Heart right ventricle (tissue), 16 donors: ENCODE measurements around the gene RPS18. TPM values are rescaled to one million over a fixed set of nuclear protein-coding genes. Genes with fewer than 3 reads are reported as not detected.

Experiments used
- ATAC-seq, 8 donors: fragments of 200-7000 bp; cut with Tn5 transposase; one replicate each; pipeline ENCODE4 v1.9.1; 2020; ENCODE audit warnings: mild to moderate bottlenecking in 8 of 8, moderate library complexity in 8 of 8, moderate number of reproducible peaks in 1 of 8
- DNase-seq, 2 donors: peaks; one replicate each; pipeline ENCODE4 v3.0.0-alpha.2; 2020
- H3K27ac ChIP-seq, 10 donors: fragments of 200-600 bp; sonication (generic) in 2 of 10; one replicate each; pipeline versions ENCODE4 v1.5.0 to v1.8.0; 2020 to 2022; ENCODE audit warnings: mild to moderate bottlenecking in 3 of 10
- H3K27me3 ChIP-seq, 7 donors: fragments of 200-600 bp; one replicate each; pipeline ENCODE4 v1.8.0; 2021 to 2022; ENCODE audit warnings: mild to moderate bottlenecking in 2 of 7
- H3K36me3 ChIP-seq, 9 donors: fragments of 200-600 bp; sonication (generic) in 1 of 9; one replicate each; pipeline versions ENCODE4 v1.5.0 to v1.8.0; 2020 to 2022; ENCODE audit warnings: mild to moderate bottlenecking in 2 of 9
- H3K4me1 ChIP-seq, 9 donors: fragments of 200-600 bp; sonication (generic) in 1 of 9; one replicate each; pipeline versions ENCODE4 v1.5.0 to v1.8.0; 2020 to 2022; ENCODE audit warnings: mild to moderate bottlenecking in 4 of 9
- H3K4me3 ChIP-seq, 10 donors: fragments of 200-600 bp; sonication (generic) in 2 of 10; one replicate each; pipeline versions ENCODE4 v1.5.0 to v1.8.0; 2020 to 2022; ENCODE audit warnings: mild to moderate bottlenecking in 7 of 10, moderate library complexity in 2 of 10
- H3K9me3 ChIP-seq, 11 donors: fragments of 200-600 bp in 10 of 11; sonication (generic) in 2 of 11; one replicate each; pipeline versions ENCODE4 v1.5.0 to v1.8.0; 2013 to 2022; ENCODE audit warnings: mild to moderate bottlenecking in 2 of 11, control low read depth in 1 of 11, moderate library complexity in 1 of 11
- CTCF ChIP-seq, 9 donors: fragments of 200-600 bp; sonication (generic) in 2 of 9; IDR thresholded peaks; one replicate each; pipeline versions ENCODE4 v1.5.0 to v1.8.0; 2021 to 2022; ENCODE audit warnings: antibody characterized with exemption in 9 of 9, mild to moderate bottlenecking in 5 of 9, moderate library complexity in 1 of 9
- WGBS, 2 donors: extraction: QIAGEN DNeasy Blood & Tissue Kit; methylation state at CpG; one replicate each; pipeline ENCODE4 v1.1.7; 2013; ENCODE audit warnings: inconsistent platforms in 1 of 2; 5-methylcytosine and 5-hydroxymethylcytosine counted together
- intact Hi-C, 10 donors: fragments of 100-400 bp; cut with DNase I; formaldehyde crosslinking; loops; one replicate each; pipeline versions ENCODE4 v1.11.1 to v1.14.2; 2022
- polyA plus RNA-seq, 2 donors: library from polyadenylated mRNA; stranded (reverse); fragments of 200-250 nt; gene quantifications; one replicate each; pipeline ENCODE4 v1.2.3, GENCODE V29; 2013
- total RNA-seq, 10 donors: library from RNA; stranded (reverse); fragmentation: NEBNext Ultra II Directional in 3 of 10; extraction: Animal tissue kit (Norgen Biotek cat#: 25700) in 3 of 10; gene quantifications; one replicate each; pipeline versions ENCODE4 v1.2.1 to v1.2.4, GENCODE V29; 2021 to 2023
- donor health status: Arrhythmogenic right ventricular cardiomyopathy.
- donor health status: ischemic (EF 13 %, LVEDD 7.1; RV severe dilation, severe dysfunction).
- donor health status: healthy with polysubstance abuse.
- donor health status: DM: no; HTN: yes; CAD: no.
- donor health status: DM: no; HTN: no; CAD: no.
- donor health status: ischemic (EF 25% LVEDD 6.9; RV normal size, moderate dysfunction).
- donor health status: ischemic (EF 25% LVEDD 5.7; RV mildly dilated, moderate dysfunction).
- donor health status: healthy.
- donor health status: DM: yes; HTN: yes; CAD: no.
- donor health status: Ischemic cardiomyopathy.
- donor health status: ischemic (EF 35%, LVEDD 5.7; RV mildly dilated, moderate dysfunction).
- donor health status: nonischemic (EF 11% LVEDD 7.7; RV severe dilation, severe dysfunction).
- donor health status: DM: yes; HTN: yes; CAD: no.
- donor health status: PGD.
- donor health status: ischemic (EF 29% LVEDD 5.4; RV normal size, mild dysfunction).
- donor health status: nonischemic (EF 23%, LVEDD 6.1; RV moderate dilation, normal function).

The RPS18 gene
- total and polyA plus RNA-seq, 12 donors: 767 to 4,398 (median 902) TPM

GRCh38 chr6:33236852-33237251, 35.0 kb upstream of the RPS18 start:
- intact Hi-C loops: loop anchor here in 1 of 10 donors (5.0 to 10.0 kb wide), 2 partner anchors 240 to 322 kb away; no protein-coding TSS in a partner anchor
- H3K36me3 ChIP-seq: no peaks in the 10 kb centered on the region
- no peak for DNase-seq
- H3K27me3 ChIP-seq: peaks cover 0 to 61% (median 22%) of the 10 kb centered on the region in 7 donors
- H3K9me3 ChIP-seq: no peaks in the 10 kb centered on the region
- ATAC-seq: no peak
- 85 to 87% methylated on average over 6 of the region's 6 CpGs for WGBS, 2 donors
- TF ChIP-seq CTCF (IDR thresholded peaks at IDR 0.05): no peak
- H3K4me3 ChIP-seq: no peak overlapping the region
- H3K4me1 ChIP-seq: no peaks in the 10 kb centered on the region
- H3K27ac ChIP-seq: no peak overlapping the region

- Histone ChIP-seq H3K27ac (no peak overlapping the region), H3K4me3 (no peak overlapping the region), H3K4me1 (no peaks in the 10 kb centered on the region), H3K27me3 (peaks cover 0 to 60% (median 22%) of the 10 kb centered on the region in 7 donors), H3K36me3 (no peaks in the 10 kb centered on the region), H3K9me3 (no peaks in the 10 kb centered on the region)
- DNase-seq (no peak), ATAC-seq (no peak)
- intact Hi-C loops: loop anchor here in 1 of 10 donors (5.0 to 10.0 kb wide), 2 partner anchors 240 to 323 kb away; no protein-coding TSS in a partner anchor
- TF ChIP-seq CTCF (IDR thresholded peaks at IDR 0.05): no peak
- 59 to 69% methylated on average over 2 of the region's 2 CpGs for WGBS, 2 donors
These were observed 34.1 kb upstream of the RPS18 start for GRCh38 chr6:33237741-33238140.

- intact Hi-C loops: loop anchor here in 5 of 10 donors (10.0 kb wide), 4 partner anchors 127 to 307 kb away; partner anchors contain the start of gene HLA-DOA (in 1 of the 5)
- WGBS, 2 donors: 61 to 70% methylated on average over 3 of the region's 3 CpGs
These were observed 29.9 kb upstream of the RPS18 start for GRCh38 chr6:33241968-33242367.

GRCh38 chr6:33243476-33243875, 28.4 kb upstream of the RPS18 start:
- intact Hi-C loops: loop anchor here in 5 of 10 donors (10.0 kb wide), 4 partner anchors 129 to 309 kb away; partner anchors contain the start of gene HLA-DOA (in 1 of the 5)

More at GRCh38 chr6:33241968-33242367, 29.9 kb upstream of the RPS18 start:
- H3K27me3 ChIP-seq: peaks cover 0 to 43% (median 13%) of the 10 kb centered on the region in 7 donors
- no peak for TF ChIP-seq CTCF (IDR thresholded peaks at IDR 0.05)
- H3K27ac ChIP-seq: no peak overlapping the region
- no peak for ATAC-seq
- no peaks in the 10 kb centered on the region for H3K9me3 ChIP-seq
- no peaks in the 10 kb centered on the region for H3K4me1 ChIP-seq
- no peak overlapping the region for H3K4me3 ChIP-seq
- no peak for DNase-seq
- no peaks in the 10 kb centered on the region for H3K36me3 ChIP-seq

More at GRCh38 chr6:33243476-33243875, 28.4 kb upstream of the RPS18 start:
- H3K36me3 ChIP-seq: no peaks in the 10 kb centered on the region
- 41 to 46% methylated on average over 1 of the region's 1 CpG for WGBS, 2 donors
- no peak overlapping the region for H3K27ac ChIP-seq
- peaks cover 0 to 9% (median 3%) of the 10 kb centered on the region in 9 donors for H3K4me1 ChIP-seq
- ATAC-seq (no peak), DNase-seq (no peak)
- TF ChIP-seq CTCF (IDR thresholded peaks at IDR 0.05): no peak
- peaks cover 0 to 43% (median 13%) of the 10 kb centered on the region in 7 donors for H3K27me3 ChIP-seq
- no peaks in the 10 kb centered on the region for H3K9me3 ChIP-seq
- no peak overlapping the region for H3K4me3 ChIP-seq
